NCI-H2227 (cell line): ENCODE results near the gene SPATC1L.

Experiments used
- DNase-seq: peaks from one replicate; lab custom pipeline; 2025; ENCODE audit not compliant: unreplicated experiment; lab: John Stamatoyannopoulos, UW

The SPATC1L gene

GRCh38 chr21:46137908-46138307 lies 46.4 kb downstream of the SPATC1L start:
- no peak for DNase-seq

GRCh38 chr21:46136739-46137349 lies 47.4 kb downstream of the SPATC1L start:
- DNase-seq, result no peak

- DNase-seq, result no peak
These were observed 48.4 kb downstream of the SPATC1L start for GRCh38 chr21:46135782-46136395.

GRCh38 chr21:46131838-46132651 lies 52.2 kb downstream of the SPATC1L start:
- no peak for DNase-seq

GRCh38 chr21:46131588-46131837 lies 52.7 kb downstream of the SPATC1L start:
- DNase-seq, result no peak

- no peak for DNase-seq
These were observed 53.2 kb downstream of the SPATC1L start for GRCh38 chr21:46130831-46131587.

- no peak for DNase-seq
These were observed 54.2 kb downstream of the SPATC1L start for GRCh38 chr21:46129846-46130651.

- no peak for DNase-seq
These were observed 55.2 kb downstream of the SPATC1L start for GRCh38 chr21:46128933-46129571.

GRCh38 chr21:46128106-46128932 lies 55.9 kb downstream of the SPATC1L start:
- no peak for DNase-seq

- no peak for DNase-seq
These were observed 56.8 kb downstream of the SPATC1L start for GRCh38 chr21:46127239-46128105.

- DNase-seq, result no peak
These were observed 57.7 kb downstream of the SPATC1L start for GRCh38 chr21:46126309-46127238.

- no peak for DNase-seq
These were observed 58.4 kb downstream of the SPATC1L start for GRCh38 chr21:46125846-46126301.

- DNase-seq, result no peak
These were observed 59.1 kb downstream of the SPATC1L start for GRCh38 chr21:46124926-46125845.

GRCh38 chr21:46124083-46124925 lies 60.0 kb downstream of the SPATC1L start:
- DNase-seq, result no peak
